GM19193 (cell line): ENCODE measurements around the gene TLR3.

ENCODE experiments used
- POLR2A ChIP-seq: IDR thresholded peaks from 4 replicates; pipeline ENCODE4 v1.6.1; 2011; ENCODE audit not compliant: insufficient read depth, insufficient read length; ENCODE audit errors: extremely low read depth

TLR3 gene

DNA sequence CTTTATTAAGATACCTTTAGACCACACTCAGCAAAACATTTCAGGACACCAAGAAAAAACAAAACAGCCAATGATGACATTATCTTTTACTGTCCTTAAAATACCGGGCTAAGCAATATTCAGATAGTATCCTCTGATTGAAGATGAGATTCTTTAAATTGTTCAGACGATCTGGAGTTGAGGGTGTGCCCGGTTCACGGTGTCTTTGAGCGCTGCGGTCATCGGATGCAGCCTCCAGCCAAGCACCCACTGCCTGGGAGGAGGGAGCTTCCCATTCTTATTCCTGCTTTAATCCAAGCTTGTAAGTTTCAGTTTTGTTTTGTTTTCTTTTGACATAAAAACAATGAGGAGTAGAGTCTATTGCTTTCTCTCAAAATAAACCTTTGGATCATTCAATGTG, 49.6 kb downstream of the TLR3 start:
- no peak for TF ChIP-seq POLR2A

GRCh38 chr4:186121057-186121456, 52.1 kb downstream of the TLR3 start:
- TF ChIP-seq POLR2A, result no peak

DNA sequence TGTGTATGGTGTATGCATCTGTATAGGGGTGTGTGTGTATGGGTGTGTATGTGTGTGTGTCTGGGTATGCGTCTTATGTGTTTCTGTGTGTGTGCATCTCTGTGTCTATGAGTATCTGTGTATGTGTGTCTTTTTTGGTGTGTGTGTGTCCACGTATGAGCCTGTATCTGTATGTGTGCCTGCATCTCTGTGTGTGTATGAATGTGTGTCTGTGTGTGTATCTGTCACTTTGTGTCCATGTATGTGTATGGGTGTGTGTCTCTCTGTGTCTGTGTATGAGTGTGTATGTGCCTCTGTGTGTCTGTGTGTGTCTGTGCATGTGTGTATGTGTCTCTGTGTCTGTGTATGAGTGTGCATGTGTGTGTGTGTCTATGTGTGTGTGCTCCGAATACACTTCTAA, 59.9 kb downstream of the TLR3 start:
- TF ChIP-seq POLR2A, result no peak

- no peak for TF ChIP-seq POLR2A
Observed at GRCh38 chr4:186131935-186132334, 63.0 kb downstream of the TLR3 start.

GRCh38 chr4:186132577-186133242, 63.8 kb downstream of the TLR3 start:
- no peak for TF ChIP-seq POLR2A

GRCh38 chr4:186134257-186134656, 65.3 kb downstream of the TLR3 start:
- TF ChIP-seq POLR2A, result no peak

- no peak for TF ChIP-seq POLR2A
Observed at GRCh38 chr4:186134861-186135260, 65.9 kb downstream of the TLR3 start.

DNA sequence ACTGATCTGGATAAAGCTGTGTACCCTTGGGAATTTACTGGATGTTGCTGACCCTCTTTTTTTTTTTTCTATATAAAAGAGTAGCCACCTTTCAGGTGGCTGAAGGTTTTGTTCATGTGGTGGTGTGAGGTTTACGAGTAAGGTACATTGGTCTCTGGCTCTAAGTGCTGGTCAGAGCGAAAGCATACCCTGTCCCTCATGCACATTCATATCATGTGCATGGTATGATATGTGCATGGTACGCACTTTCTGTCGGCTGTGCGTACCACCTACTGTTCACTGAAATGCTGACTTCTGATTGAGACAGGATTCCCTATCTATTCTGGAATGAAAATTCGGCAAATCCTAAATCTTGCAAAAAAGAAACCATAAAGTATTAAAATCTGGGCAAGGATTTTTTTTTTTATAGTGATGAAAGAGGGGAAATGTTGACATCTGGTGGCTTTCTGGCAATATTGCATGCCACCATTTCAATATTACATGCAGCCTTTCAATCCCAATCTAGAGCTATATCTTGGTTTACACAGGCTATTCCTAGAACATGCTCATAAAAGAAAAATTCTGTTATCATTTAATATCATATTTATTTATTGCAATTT, 68.3 kb downstream of the TLR3 start:
- TF ChIP-seq POLR2A, result no peak
